Activated effector memory CD4-positive, alpha-beta T cell treated with anti-CD3 and anti-CD28 coated beads, Interleukin-2, amount 50 U/mL, for 16 hours (primary cell): ENCODE results near the gene LONP2.
A peak's percentile ranks its signal among the peaks of the same experiment; 100 is the strongest.

Source experiments
- DNase-seq: peaks from one replicate; pipeline ENCODE4 v3.0.0-alpha.2; 2020

The LONP2 gene

GRCh38 chr16:48244080-48244862 lies at the start of gene LONP2:
TSS of gene LONP2 (plus strand) at chr16:48244300. CDS start at chr16:48244389, 89 bp downstream.
- peak; percentile 97 for DNase-seq

- no peak for DNase-seq
These were observed 49.1 kb upstream of the LONP2 start for GRCh38 chr16:48194828-48195556.

GRCh38 chr16:48197294-48197693 lies 46.8 kb upstream of the LONP2 start:
- no peak for DNase-seq

GRCh38 chr16:48201515-48202201 lies 42.4 kb upstream of the LONP2 start:
- no peak for DNase-seq

- no peak for DNase-seq
These were observed 39.9 kb upstream of the LONP2 start for GRCh38 chr16:48203974-48204824.

GRCh38 chr16:48204825-48205151 lies 39.3 kb upstream of the LONP2 start:
- no peak for DNase-seq

DNA sequence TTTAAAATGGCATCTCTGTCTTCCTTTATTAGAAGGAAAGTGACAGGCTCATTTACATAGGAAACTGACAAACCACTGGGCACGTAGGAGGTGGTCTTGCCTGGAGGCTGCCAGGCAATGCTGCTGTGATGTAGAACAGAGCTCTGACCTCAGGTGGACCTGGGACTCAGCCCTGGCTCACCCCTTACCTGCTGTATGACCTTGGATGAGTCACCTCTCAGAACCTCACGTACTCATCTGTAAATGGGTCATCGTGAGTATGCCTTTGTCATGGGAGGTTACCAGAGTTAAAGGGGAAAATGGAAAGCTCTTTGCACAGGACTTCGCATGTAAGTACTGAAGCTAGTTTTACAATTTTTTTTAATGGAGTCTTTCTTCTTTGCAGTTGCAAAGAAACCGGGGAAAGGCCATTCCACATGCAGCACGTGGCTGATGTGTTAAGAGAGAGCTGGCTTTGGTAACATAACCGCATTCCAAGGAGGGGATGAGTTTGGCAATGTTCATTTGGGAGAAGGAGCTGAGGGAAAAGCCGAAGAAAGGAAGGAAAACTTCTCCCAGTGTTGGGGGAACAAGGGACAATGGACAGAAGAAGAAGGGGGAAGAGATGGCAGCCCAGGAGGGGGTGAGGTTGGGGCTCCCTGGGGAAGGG lies 37.4 kb upstream of the LONP2 start:
- DNase-seq = no peak

DNA sequence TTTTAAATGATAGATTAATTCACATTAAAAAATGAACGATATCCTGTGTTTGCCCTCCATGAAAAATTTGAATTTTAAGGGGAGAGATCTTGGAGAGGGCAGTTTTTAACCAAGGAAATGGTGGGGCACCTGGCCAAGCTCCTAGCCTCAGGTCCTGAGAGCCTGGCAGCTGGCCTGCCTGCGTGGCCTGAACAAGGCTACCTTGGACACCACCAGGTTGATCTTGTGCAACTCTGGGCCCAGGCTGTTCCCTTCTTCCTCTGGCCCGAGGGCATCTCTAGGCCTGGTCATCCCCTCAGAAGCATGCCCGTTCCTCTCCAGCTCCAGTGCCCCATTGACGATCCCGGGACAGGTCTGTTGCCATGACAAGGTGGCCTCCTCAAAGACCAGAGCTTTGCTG lies 33.4 kb upstream of the LONP2 start:
- no peak for DNase-seq

DNA sequence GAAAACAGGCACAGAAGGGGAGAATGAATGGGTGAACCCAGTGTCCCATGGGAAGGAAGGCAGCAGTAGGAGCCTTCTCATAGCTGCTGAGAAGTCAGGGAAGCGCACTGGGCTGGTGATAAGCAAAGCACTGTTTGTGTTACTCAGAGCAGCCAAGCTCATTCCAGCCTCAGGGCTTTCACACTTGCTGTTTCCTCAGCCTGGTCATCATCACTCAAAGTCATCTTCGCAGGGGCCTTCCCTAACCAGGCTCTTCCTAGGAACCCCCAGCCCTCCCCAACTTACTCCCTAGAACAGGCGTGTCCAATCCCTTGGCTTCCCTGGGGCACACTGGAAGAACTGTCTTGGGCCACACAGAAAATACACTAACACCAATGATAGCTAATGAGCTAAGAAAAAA lies 32.1 kb upstream of the LONP2 start:
- DNase-seq = no peak

GRCh38 chr16:48215738-48216137 lies 28.4 kb upstream of the LONP2 start:
- no peak for DNase-seq

DNA sequence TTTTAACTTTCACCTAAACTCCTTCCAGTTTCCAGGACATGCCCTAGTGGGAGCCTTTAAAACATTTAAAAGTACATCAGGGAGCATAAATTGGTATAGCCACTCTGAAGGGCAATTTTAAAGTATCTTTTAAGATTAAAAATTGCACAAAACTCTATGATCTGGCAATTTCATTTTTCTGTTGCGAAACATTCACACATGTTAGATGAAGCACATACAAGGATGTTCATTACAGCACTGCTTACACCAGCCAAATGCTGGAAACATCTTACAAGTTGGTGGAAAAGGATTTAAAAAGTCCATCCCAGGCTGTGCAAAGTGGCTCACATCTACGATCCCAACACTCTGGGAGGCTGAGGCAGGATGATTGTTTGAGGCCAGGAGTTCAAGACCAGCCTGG lies 26.4 kb upstream of the LONP2 start:
- DNase-seq = no peak

DNA sequence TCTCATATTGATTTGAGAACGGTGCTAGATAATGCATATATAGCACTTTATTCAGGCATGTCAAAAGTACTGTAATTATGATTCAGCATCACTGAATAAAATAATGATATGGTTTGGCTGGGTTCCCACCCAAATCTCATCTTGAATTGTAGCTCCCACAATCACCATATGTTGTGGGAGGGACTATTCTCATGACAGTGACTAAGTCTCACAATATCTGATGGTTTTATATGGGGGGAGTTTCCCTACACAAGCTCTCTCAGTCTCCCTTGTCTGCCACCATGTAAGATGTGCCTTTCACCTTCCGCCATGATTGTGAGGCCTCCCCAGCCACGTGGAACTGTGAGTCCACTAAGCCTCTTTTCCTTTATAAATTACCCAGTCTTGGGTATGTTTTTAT lies 25.6 kb upstream of the LONP2 start:
- no peak for DNase-seq

DNA sequence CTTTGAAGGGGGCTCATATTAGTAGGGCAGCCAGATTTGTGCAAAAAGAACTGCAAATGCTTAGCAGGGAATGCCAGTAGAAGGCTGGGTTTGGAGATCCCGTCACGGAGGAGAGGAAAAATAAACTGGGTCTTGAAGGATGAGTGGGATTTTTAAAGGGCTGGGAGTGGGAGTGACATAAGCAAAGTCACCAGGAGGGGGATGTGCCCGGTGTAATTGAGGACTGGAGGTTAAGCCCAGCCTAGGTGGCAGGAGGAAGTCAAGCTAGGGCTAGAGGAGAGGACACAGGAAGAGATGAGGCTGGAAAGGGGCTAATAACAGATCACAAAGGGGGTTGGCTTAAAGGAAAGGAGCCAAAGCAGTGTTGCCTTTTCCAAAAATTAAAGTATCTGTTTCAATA lies 23.2 kb upstream of the LONP2 start:
- DNase-seq = no peak

DNA sequence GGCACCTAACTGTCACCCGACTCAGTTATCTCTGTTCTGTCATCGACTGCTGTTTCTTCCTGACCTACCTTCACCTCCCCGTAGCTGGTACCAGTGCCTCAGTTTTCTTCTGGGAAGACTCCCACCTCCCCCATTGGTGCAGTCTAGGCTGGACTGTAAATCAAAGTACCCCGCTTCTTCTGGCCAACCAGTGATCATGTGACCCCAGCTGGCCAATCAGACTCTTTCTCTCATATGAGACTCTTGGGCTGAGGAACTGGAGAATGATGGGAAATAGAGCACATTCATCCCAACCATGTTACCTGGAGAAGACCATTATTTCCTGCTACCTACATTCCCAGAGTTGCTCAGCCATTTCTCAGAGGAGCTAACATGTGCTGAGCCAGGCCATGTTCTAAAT lies 20.6 kb upstream of the LONP2 start:
- no peak for DNase-seq

GRCh38 chr16:48225456-48225855 lies 18.6 kb upstream of the LONP2 start:
- DNase-seq = no peak

DNA sequence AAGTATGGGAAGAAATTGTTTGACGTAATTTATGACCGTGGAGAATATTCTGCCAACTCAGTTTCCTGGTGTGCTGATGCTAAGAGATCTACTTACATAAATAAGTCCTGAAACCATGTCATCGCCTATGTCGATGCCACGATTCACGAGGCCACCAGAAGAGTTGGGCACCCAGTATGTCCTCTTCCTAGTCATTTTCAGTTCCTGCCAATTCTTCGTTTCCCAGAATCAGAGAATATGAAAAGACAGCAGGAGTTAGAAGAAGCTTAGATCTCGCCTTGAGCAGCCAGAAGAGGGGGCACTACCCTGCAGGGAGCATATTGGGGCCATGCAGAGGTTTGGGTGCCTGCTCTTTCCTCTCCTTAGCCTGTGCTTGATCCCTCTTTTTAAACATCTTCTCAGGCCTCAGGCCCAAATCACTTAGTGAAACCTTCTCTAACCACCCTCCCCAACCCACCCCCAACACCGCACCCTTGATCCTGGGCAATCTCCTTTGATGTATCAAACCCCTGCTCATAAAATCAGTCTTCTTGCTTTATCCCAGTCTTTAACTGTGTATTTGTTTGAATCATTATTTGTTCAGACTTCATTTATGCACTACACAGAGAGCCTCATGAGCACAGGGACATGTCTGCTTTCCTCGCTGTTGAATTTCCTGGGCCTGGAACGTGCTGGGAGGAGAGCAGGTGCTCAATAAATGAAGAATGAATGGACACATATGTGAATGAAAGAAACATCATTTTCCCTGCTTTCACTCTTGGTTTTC lies 12.2 kb upstream of the LONP2 start:
- no peak for DNase-seq

- DNase-seq = no peak
These were observed 11.5 kb upstream of the LONP2 start for GRCh38 chr16:48232493-48233040.

GRCh38 chr16:48234630-48235029 lies 9.5 kb upstream of the LONP2 start:
- no peak for DNase-seq

DNA sequence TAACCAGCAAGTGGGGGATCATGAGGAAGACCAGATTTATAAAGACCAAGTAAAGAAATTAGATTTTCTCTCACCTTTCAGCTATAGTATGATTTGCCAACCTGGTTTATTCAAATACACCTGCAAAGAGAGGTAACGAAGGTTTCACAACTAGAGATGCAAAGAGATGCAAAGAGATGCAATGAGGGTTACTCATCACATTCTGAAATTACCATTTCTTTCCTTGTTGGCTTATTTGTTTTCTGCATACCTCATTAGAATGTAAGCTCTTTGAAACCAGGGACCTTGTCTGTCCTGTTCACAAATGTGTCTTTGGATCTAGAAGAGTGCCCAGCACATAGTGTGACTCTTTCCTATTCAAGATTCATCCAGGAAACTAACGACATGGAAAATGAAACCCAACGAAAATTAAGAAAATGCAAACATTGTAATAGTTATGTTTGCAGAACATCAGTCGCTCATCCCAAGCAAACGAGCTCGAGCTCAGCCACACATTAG lies 9.0 kb upstream of the LONP2 start:
- no peak for DNase-seq

- no peak for DNase-seq
These were observed 8.5 kb upstream of the LONP2 start for GRCh38 chr16:48235556-48236136.

DNA sequence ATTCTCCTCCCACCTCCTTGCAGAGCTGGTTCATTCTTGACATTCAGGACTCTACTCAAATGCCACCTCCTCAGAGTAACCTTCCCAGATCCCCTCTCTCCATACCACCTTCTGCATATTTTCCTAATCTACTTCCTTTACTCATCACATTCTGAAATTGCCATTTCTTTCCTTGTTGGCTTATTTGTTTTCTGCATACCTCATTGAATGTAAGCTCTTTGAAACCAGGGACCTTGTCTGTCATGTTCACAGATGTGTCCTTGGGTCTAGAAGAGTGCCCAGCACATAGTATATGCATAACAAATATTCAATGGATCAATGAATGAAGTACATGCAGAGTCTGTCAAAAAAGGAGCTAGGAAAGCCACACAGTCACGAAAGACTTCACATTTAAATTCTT lies 7.8 kb upstream of the LONP2 start:
- no peak for DNase-seq
